A673 (cell line): ENCODE measurements around the gene ADGRE2. TPM values are rescaled to one million over a fixed set of nuclear protein-coding genes. Genes with fewer than 3 reads are reported as not detected.
A peak's percentile ranks its signal among the peaks of the same experiment; 100 is the strongest.

Experiments
- BruUV-seq: library from RNA; stranded (reverse); fragments of 400-500 nt; replicated peaks from 2 replicates; lab custom pipeline; 2021; lab: Mats Ljungman, UMichigan
- CTCF ChIA-PET: fragments of 300-600 bp; sonication (Branson Sonifier 250); formaldehyde crosslinking; loops from one replicate; lab custom pipeline; 2022; ENCODE audit warnings: antibody characterized with exemption; lab: Charles Lee
- POLR2A ChIA-PET: fragments of 300-600 bp; sonication (Branson Sonifier 250); formaldehyde crosslinking; loops from one replicate; lab custom pipeline; 2022; ENCODE audit warnings: antibody characterized with exemption; ENCODE audit not compliant: low non-redundant PET; lab: Charles Lee
- DNase-seq: peaks from one replicate; pipeline ENCODE4 v3.0.0-alpha.2; 2015; ENCODE audit warnings: low spot score
- H3K27ac ChIP-seq: fragments of 200-600 bp; sonication (generic); 2 replicates; pipeline ENCODE4 v1.5.1; 2016; ENCODE audit warnings: mixed run types, low read depth, mild to moderate bottlenecking, mixed read lengths, antibody characterized with exemption, low read length; ENCODE audit not compliant: poor library complexity, severe bottlenecking
- H3K27me3 ChIP-seq: fragments of 200-600 bp; sonication (generic); replicated peaks from 2 replicates; pipeline ENCODE4 v1.6.1; 2017; ENCODE audit warnings: mixed run types, low read depth, mild to moderate bottlenecking, mixed read lengths, antibody characterized with exemption, low read length; ENCODE audit not compliant: insufficient read depth, poor library complexity
- H3K36me3 ChIP-seq: fragments of 200-600 bp; sonication (generic); 2 replicates; pipeline ENCODE4 v1.6.1; 2016; ENCODE audit warnings: mixed run types, mild to moderate bottlenecking, mixed read lengths, antibody characterized with exemption, low read length; ENCODE audit not compliant: insufficient read depth, poor library complexity, severe bottlenecking
- H3K4me1 ChIP-seq: fragments of 200-600 bp; sonication (generic); 2 replicates; pipeline ENCODE4 v1.6.1; 2017; ENCODE audit warnings: mixed run types, mild to moderate bottlenecking, mixed read lengths, antibody characterized with exemption, low read length; ENCODE audit not compliant: insufficient read depth, poor library complexity, severe bottlenecking
- H3K4me3 ChIP-seq: fragments of 200-600 bp; sonication (generic); 2 replicates; pipeline ENCODE4 v1.5.1; 2016; ENCODE audit warnings: low read depth, mixed run types, mild to moderate bottlenecking, mixed read lengths, low read length; ENCODE audit not compliant: poor library complexity, severe bottlenecking
- H3K9me3 ChIP-seq: fragments of 200-600 bp; sonication (generic); 2 replicates; pipeline ENCODE4 v1.6.1; 2016; ENCODE audit warnings: mixed run types, low read depth, mild to moderate bottlenecking, mixed read lengths, antibody characterized with exemption, low read length; ENCODE audit not compliant: poor library complexity, severe bottlenecking
- CTCF ChIP-seq: fragments of 300-800, 200-600 bp; sonication (generic); conservative IDR thresholded peaks from 2 replicates; pipeline ENCODE4 v1.5.1; 2017; ENCODE audit warnings: low read depth, mild to moderate bottlenecking, antibody characterized with exemption, low read length, moderate library complexity, mixed read lengths
- EZH2 ChIP-seq: fragments of 200-600 bp; sonication (generic); IDR thresholded peaks from 2 replicates; pipeline ENCODE4 v1.6.1; 2017; ENCODE audit warnings: borderline replicate concordance, low read depth, mild to moderate bottlenecking, mixed read lengths, antibody characterized with exemption, low read length; ENCODE audit not compliant: poor library complexity, severe bottlenecking
- intact Hi-C: fragments of 100-400 bp; cut with micrococcal nuclease; formaldehyde crosslinking; loops from one replicate; pipeline ENCODE4 v1.10.0; 2022; ENCODE audit not compliant: unreplicated experiment
- total RNA-seq: library from RNA; stranded (reverse); gene quantifications from 2 replicates; pipeline ENCODE4 v1.2.3, GENCODE V29; 2021

Gene ADGRE2
- total RNA-seq, 1 experiment from 2014 or later = 0.19 TPM

DNA sequence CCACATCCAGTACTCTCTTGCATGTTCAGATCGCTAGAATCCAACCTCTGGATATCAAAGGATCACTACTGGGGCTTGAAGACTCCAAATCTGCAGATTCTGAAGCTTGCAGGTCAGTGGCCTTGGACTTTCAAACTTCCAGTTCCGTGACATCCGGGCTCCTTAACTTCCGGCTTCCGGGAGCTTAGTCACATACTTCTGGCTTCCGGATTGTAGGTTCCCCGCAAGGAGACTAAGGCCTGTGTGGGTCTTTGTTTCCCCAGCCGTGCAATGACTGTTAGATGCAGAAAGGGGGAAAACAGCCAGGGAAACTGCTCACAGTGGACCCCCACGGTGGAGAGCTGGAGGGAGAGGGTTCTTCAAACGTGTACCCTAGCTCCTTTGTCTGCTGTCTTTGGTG lies 47.2 kb downstream of the ADGRE2 start:
- H3K9me3 ChIP-seq = peaks cover 4% of the 10 kb centered on the region
- H3K27ac ChIP-seq = no peak overlapping the region
- H3K36me3 ChIP-seq = no peaks in the 10 kb centered on the region
- H3K27me3 ChIP-seq = no peaks in the 10 kb centered on the region
- intact Hi-C loops = no loop called here
- no peak for TF ChIP-seq CTCF
- TF ChIP-seq EZH2 = no peak
- BruUV-seq = no TSS peak
- no peak overlapping the region for H3K4me3 ChIP-seq
- ChIA-PET CTCF (no interaction called here), POLR2A (no interaction called here)
- no peaks in the 10 kb centered on the region for H3K4me1 ChIP-seq
- peak; percentile 53 for DNase-seq

GRCh38 chr19:14728595-14728994 lies 49.8 kb downstream of the ADGRE2 start:
- Histone ChIP-seq H3K27ac (no peak overlapping the region), H3K36me3 (no peaks in the 10 kb centered on the region), H3K4me1 (no peaks in the 10 kb centered on the region), H3K4me3 (no peak overlapping the region), H3K9me3 (peaks cover 4% of the 10 kb centered on the region), H3K27me3 (no peaks in the 10 kb centered on the region)
- no peak for DNase-seq
- intact Hi-C loops = no loop called here
- POLR2A ChIA-PET = no interaction called here
- no TSS peak for BruUV-seq
- no peak for TF ChIP-seq CTCF
- no peak for TF ChIP-seq EZH2
- CTCF ChIA-PET = no interaction called here

- ChIA-PET POLR2A (no interaction called here), CTCF (interaction anchor here (0.6 kb wide), 1 partner anchor 142 kb away, joined by 4 read pairs; no protein-coding TSS in a partner anchor)
- H3K36me3 ChIP-seq = peaks cover 30% of the 10 kb centered on the region
- TF ChIP-seq EZH2 = no peak
- TF ChIP-seq CTCF = no peak
- BruUV-seq = no TSS peak
- H3K27ac ChIP-seq = no peak overlapping the region
- peaks cover 47% of the 10 kb centered on the region for H3K9me3 ChIP-seq
- H3K4me1 ChIP-seq = no peaks in the 10 kb centered on the region
- intact Hi-C loops = no loop called here
- DNase-seq = no peak
- no peaks in the 10 kb centered on the region for H3K27me3 ChIP-seq
- no peak overlapping the region for H3K4me3 ChIP-seq
These were observed 56.2 kb downstream of the ADGRE2 start for GRCh38 chr19:14722127-14722526.
